Measurements from ENCODE around the gene COL4A2. TPM values are rescaled to one million over a fixed set of nuclear protein-coding genes. Genes with fewer than 3 reads are reported as not detected.

The COL4A2 gene
- total RNA-seq, 1 donor from 2014 or later: not detected

DNA sequence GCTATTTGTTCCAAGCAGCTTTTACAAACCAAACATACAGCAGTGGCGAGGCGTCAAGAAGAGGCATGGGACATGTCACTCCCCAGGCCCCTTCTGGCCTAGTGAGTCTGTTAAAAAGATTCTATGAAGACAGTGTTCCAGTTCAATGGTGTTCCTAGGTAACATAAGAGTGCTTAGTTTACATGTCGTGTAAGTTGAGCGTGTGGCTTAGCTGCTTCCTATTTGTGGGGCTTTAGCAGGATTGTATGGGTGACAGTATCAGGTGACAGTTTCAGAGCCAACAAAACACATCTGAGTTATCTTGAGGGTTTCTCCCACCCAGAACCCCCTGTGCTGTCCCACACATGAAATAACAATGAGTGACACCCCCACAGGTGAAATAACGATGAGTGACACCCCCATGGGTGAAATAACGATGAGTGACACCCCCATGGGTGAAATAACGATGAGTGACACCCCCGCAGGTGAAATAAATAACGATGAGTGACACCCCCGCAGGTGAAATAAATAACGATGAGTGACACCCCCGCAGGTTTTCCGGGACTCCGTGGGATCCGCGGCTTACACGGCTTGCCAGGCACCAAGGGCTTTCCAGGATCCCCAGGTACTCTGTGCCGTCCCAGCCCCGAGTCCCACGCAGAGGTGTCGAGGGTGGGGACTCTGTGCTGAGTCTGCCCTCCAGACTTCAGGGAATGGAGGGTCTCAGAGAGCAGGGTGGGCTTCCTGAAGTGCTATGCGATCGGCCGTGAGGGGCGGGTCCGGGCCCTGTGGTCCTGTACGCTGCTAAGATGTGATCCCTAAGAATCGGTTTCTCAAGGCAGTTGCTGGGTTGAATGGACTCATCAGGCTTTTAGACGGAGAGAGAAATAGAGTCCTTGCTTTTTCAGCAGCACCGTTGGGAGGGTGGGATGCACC is 185.9 kb downstream of the COL4A2 start:
- Mint-ChIP-seq H3K27me3 (no peaks in the 10 kb centered on the region), H3K27ac (no peak overlapping the region), H3K9me3 (no peaks in the 10 kb centered on the region), H3K36me3 (ENCODE audit: low read depth) (no peaks in the 10 kb centered on the region), H3K4me1 (no peaks in the 10 kb centered on the region), H3K4me3 (no peak overlapping the region)
- no peak for TF ChIP-seq CTCF (IDR thresholded peaks at IDR 0.05)
- POLR2A ChIA-PET: no interaction called here
- no peak for DNase-seq
- intact Hi-C loops (cut with micrococcal nuclease): no loop called here
- CTCF ChIA-PET: no interaction called here
- ATAC-seq (ENCODE audit: low read depth): no peak

GRCh38 chr13:110493613-110494012 is 186.5 kb downstream of the COL4A2 start:
- TF ChIP-seq CTCF (IDR thresholded peaks at IDR 0.05): no peak
- DNase-seq (no peak), ATAC-seq (ENCODE audit: low read depth) (no peak)
- H3K27ac Mint-ChIP-seq: no peak overlapping the region
- no peaks in the 10 kb centered on the region for H3K4me1 Mint-ChIP-seq
- ChIA-PET CTCF (no interaction called here), POLR2A (no interaction called here)
- no peaks in the 10 kb centered on the region for H3K27me3 Mint-ChIP-seq
- no peaks in the 10 kb centered on the region for H3K36me3 Mint-ChIP-seq (ENCODE audit: low read depth)
- intact Hi-C loops (cut with micrococcal nuclease): no loop called here
- no peaks in the 10 kb centered on the region for H3K9me3 Mint-ChIP-seq
- H3K4me3 Mint-ChIP-seq: no peak overlapping the region

DNA sequence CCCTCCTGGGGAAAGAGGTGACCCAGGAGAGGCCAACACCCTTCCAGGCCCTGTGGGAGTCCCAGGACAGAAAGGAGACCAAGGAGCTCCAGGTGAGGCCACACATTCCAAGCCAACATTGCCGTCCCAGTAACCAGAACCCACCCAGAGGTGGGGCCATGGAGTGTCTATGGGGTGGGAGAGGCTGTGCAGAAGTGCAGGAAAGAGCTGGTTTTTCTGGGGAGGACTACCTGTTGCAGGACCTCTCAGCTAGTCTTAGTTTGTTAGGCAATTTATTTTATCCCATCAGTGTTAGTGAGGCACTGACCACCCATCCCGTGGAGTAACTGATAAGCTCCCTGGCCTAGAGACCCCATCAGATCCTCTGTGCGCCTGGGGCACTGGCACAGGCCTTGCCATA is 188.3 kb downstream of the COL4A2 start:
- intact Hi-C loops (cut with micrococcal nuclease): no loop called here
- Mint-ChIP-seq H3K4me3 (no peak overlapping the region), H3K36me3 (ENCODE audit: low read depth) (no peaks in the 10 kb centered on the region), H3K27me3 (no peaks in the 10 kb centered on the region), H3K27ac (no peak overlapping the region), H3K9me3 (no peaks in the 10 kb centered on the region), H3K4me1 (no peaks in the 10 kb centered on the region)
- ATAC-seq (ENCODE audit: low read depth) (no peak), DNase-seq (no peak)
- ChIA-PET POLR2A (no interaction called here), CTCF (no interaction called here)
- TF ChIP-seq CTCF (IDR thresholded peaks at IDR 0.05): no peak

GRCh38 chr13:110495881-110496280 is 188.8 kb downstream of the COL4A2 start:
- intact Hi-C loops (cut with micrococcal nuclease): no loop called here
- POLR2A ChIA-PET: no interaction called here
- DNase-seq: no peak
- CTCF ChIA-PET: no interaction called here
- Mint-ChIP-seq H3K27ac (no peak overlapping the region), H3K4me3 (no peak overlapping the region), H3K9me3 (no peaks in the 10 kb centered on the region), H3K27me3 (no peaks in the 10 kb centered on the region), H3K4me1 (no peaks in the 10 kb centered on the region), H3K36me3 (ENCODE audit: low read depth) (no peaks in the 10 kb centered on the region)
- ATAC-seq (ENCODE audit: low read depth): no peak
- no peak for TF ChIP-seq CTCF (IDR thresholded peaks at IDR 0.05)

- DNase-seq (no peak), ATAC-seq (ENCODE audit: low read depth) (no peak)
- intact Hi-C loops (cut with micrococcal nuclease): no loop called here
- no peaks in the 10 kb centered on the region for H3K4me1 Mint-ChIP-seq
- no peak overlapping the region for H3K4me3 Mint-ChIP-seq
- no peaks in the 10 kb centered on the region for H3K9me3 Mint-ChIP-seq
- POLR2A ChIA-PET: no interaction called here
- no peak overlapping the region for H3K27ac Mint-ChIP-seq
- CTCF ChIA-PET: no interaction called here
- H3K27me3 Mint-ChIP-seq: no peaks in the 10 kb centered on the region
- H3K36me3 Mint-ChIP-seq (ENCODE audit: low read depth): no peaks in the 10 kb centered on the region
- TF ChIP-seq CTCF (IDR thresholded peaks at IDR 0.05): no peak
These were observed 189.2 kb downstream of the COL4A2 start for GRCh38 chr13:110496281-110496680.
